ENCODE measurements around the gene IL36B.

- TF ChIP-seq POLR2A (IDR thresholded peaks at IDR 0.05) (no peak), CTCF (IDR thresholded peaks at IDR 0.05) (no peak)
Measured at GRCh38 chr2:112994648-112995047, 58.0 kb downstream of the IL36B start.

All from Peyer's patch (tissue), 4 donors.